ENCODE results near the gene FAM53B. TPM values are rescaled to one million over a fixed set of nuclear protein-coding genes. Genes with fewer than 3 reads are reported as not detected.

FAM53B gene
- total RNA-seq, 1 experiment from 2014 or later: 11.2 TPM

DNA sequence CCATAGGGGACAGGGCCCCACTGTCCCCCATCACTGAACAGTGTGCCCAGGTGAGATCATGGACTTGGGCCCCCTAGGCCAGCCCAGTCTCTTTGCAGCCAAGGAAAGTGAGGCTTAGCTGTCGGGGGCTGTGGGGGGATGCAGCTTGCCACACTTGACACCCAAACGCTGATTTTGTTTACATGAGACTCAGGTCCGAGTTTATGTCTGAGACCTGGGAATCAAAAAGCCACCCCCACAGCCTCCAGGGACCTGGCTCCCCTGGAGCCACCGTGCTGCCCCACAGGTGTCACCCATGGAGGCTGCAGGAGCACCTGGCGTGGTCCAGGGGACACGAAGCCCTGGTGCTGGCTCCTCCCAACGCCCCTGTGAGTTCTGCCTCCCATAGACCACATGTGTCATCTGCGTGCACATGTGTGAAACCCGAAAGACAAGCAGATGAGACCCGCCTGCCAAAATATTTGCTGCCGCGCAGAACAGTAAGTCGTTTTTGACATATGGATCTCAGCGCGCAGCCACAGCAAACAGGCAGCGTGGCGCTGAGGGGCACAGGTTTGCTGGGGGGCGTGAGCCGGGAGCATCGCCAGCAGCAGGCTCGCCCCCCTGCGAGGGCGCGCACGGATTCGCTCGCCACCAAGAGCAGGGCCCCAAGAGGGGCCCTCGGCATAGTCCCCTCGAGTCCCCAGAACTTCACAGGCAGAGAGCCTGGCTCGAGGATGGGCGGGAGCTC, 170.3 kb downstream of the FAM53B start:
- Mint-ChIP-seq H3K4me1 (ENCODE audit: low read depth, unreplicated experiment) (no peaks in the 10 kb centered on the region), H3K27me3 (ENCODE audit: unreplicated experiment) (peaks cover 44% of the 10 kb centered on the region), H3K4me3 (ENCODE audit: low read depth, unreplicated experiment) (no peak overlapping the region), H3K36me3 (ENCODE audit: insufficient read depth, unreplicated experiment) (no peaks in the 10 kb centered on the region), H3K9me3 (ENCODE audit: low read depth, unreplicated experiment) (no peaks in the 10 kb centered on the region), H3K27ac (ENCODE audit: unreplicated experiment) (no peak overlapping the region)
- BruUV-seq (replicated peaks): no TSS peak
- DNase-seq: no peak
- CTCF ChIA-PET: no interaction called here
- TF ChIP-seq, protein P1, sequence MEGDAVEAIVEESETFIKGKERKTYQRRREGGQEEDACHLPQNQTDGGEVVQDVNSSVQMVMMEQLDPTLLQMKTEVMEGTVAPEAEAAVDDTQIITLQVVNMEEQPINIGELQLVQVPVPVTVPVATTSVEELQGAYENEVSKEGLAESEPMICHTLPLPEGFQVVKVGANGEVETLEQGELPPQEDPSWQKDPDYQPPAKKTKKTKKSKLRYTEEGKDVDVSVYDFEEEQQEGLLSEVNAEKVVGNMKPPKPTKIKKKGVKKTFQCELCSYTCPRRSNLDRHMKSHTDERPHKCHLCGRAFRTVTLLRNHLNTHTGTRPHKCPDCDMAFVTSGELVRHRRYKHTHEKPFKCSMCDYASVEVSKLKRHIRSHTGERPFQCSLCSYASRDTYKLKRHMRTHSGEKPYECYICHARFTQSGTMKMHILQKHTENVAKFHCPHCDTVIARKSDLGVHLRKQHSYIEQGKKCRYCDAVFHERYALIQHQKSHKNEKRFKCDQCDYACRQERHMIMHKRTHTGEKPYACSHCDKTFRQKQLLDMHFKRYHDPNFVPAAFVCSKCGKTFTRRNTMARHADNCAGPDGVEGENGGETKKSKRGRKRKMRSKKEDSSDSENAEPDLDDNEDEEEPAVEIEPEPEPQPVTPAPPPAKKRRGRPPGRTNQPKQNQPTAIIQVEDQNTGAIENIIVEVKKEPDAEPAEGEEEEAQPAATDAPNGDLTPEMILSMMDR (IDR thresholded peaks at IDR 0.05; ENCODE audit: unreplicated experiment): no peak
- intact Hi-C loops (cut with micrococcal nuclease; ENCODE audit: unreplicated experiment): no loop called here

- Mint-ChIP-seq H3K9me3 (ENCODE audit: low read depth, unreplicated experiment) (no peaks in the 10 kb centered on the region), H3K36me3 (ENCODE audit: insufficient read depth, unreplicated experiment) (no peaks in the 10 kb centered on the region), H3K27ac (ENCODE audit: unreplicated experiment) (no peak overlapping the region), H3K4me3 (ENCODE audit: low read depth, unreplicated experiment) (no peak overlapping the region), H3K27me3 (ENCODE audit: unreplicated experiment) (peaks cover 36% of the 10 kb centered on the region), H3K4me1 (ENCODE audit: low read depth, unreplicated experiment) (no peaks in the 10 kb centered on the region)
- CTCF ChIA-PET: no interaction called here
- no TSS peak for BruUV-seq (replicated peaks)
- intact Hi-C loops (cut with micrococcal nuclease; ENCODE audit: unreplicated experiment): no loop called here
- DNase-seq: no peak
- TF ChIP-seq, protein P1 (IDR thresholded peaks at IDR 0.05; ENCODE audit: unreplicated experiment): no peak
These were observed 171.4 kb downstream of the FAM53B start for GRCh38 chr10:124572751-124573150.

- intact Hi-C loops (cut with micrococcal nuclease; ENCODE audit: unreplicated experiment): no loop called here
These were observed 173.5 kb downstream of the FAM53B start for GRCh38 chr10:124570646-124571045.

DNA sequence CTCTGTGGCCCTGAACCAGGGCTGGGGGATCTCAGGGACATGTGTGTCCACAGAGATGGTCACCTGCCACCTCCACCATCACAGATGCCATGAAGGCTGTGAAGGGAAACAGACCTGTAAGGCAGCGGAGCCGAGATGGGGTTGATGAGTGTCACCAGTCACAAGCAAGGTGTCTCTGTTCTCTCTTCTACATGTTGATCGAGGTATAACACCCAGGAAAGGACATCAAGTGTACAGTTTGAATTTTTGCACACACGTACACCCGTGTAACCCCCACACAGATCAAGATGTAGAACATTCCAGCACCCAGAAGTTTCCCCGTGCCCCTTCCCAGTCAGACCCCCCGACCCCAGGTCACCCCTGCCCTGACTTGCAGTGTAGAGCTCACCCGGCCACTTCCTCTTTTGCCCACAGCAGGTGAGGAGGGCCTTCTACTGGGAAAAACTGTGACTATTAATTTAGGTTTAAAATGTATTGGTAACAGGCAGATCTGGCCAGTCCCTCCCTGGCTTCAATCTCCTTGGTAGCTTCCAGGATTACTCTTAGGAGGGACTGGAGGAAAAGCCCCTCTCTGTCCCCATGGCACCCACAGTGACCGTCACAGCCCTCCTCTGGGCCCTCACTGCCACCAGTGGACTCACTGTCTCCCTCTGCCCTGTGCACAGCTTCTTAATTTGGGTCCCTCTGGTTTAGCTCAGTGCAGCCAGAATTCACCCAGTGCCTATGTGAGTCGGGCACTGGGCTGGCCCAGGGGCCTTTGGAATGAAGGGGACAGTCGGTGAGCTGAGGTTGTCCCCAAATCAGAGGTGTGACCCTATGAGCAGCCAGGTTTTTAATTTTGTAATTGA, 174.3 kb downstream of the FAM53B start:
- CTCF ChIA-PET: no interaction called here
- Mint-ChIP-seq H3K27ac (ENCODE audit: unreplicated experiment) (no peak overlapping the region), H3K27me3 (ENCODE audit: unreplicated experiment) (peaks cover 17% of the 10 kb centered on the region), H3K4me3 (ENCODE audit: low read depth, unreplicated experiment) (no peak overlapping the region), H3K4me1 (ENCODE audit: low read depth, unreplicated experiment) (no peaks in the 10 kb centered on the region), H3K36me3 (ENCODE audit: insufficient read depth, unreplicated experiment) (no peaks in the 10 kb centered on the region), H3K9me3 (ENCODE audit: low read depth, unreplicated experiment) (no peaks in the 10 kb centered on the region)
- BruUV-seq (replicated peaks): no TSS peak
- no peak for DNase-seq
- TF ChIP-seq, protein P1 (IDR thresholded peaks at IDR 0.05; ENCODE audit: unreplicated experiment): no peak
- intact Hi-C loops (cut with micrococcal nuclease; ENCODE audit: unreplicated experiment): no loop called here

More at GRCh38 chr10:124570646-124571045, 173.5 kb downstream of the FAM53B start:
- Mint-ChIP-seq H3K4me1 (ENCODE audit: low read depth, unreplicated experiment) (no peaks in the 10 kb centered on the region), H3K36me3 (ENCODE audit: insufficient read depth, unreplicated experiment) (no peaks in the 10 kb centered on the region), H3K27ac (ENCODE audit: unreplicated experiment) (no peak overlapping the region), H3K27me3 (ENCODE audit: unreplicated experiment) (peaks cover 25% of the 10 kb centered on the region), H3K9me3 (ENCODE audit: low read depth, unreplicated experiment) (no peaks in the 10 kb centered on the region), H3K4me3 (ENCODE audit: low read depth, unreplicated experiment) (no peak overlapping the region)
- TF ChIP-seq, protein P1 (IDR thresholded peaks at IDR 0.05; ENCODE audit: unreplicated experiment): no peak
- BruUV-seq (replicated peaks): no TSS peak
- CTCF ChIA-PET: no interaction called here
- no peak for DNase-seq

Other genes starting within 250 kb of the FAM53B start
- gene EEF1AKMT2, start 47.5 kb upstream of the FAM53B start, total RNA-seq (2022): 13.0 and 13.2 TPM in 2 replicates
- gene ABRAXAS2, start 57.4 kb upstream of the FAM53B start, total RNA-seq (2022): 11.8 and 13.0 TPM in 2 replicates
- 11.6 and 12.5 TPM in 2 replicates for gene ZRANB1, start 197.7 kb upstream of the FAM53B start, total RNA-seq (2022)

Measured in Calu3 (cell line).